SU-DHL-6 (cell line): ENCODE results near the gene CYP39A1.

Source experiments
- EZH2phosphoT487 ChIP-seq: fragments of 200-600 bp; sonication (generic), shearing (Covaris generic); conservative IDR thresholded peaks from 2 replicates; pipeline ENCODE4 v1.6.1; 2018; ENCODE audit warnings: mild to moderate bottlenecking, antibody characterized with exemption, low read length, moderate library complexity, mixed read lengths
- TF ChIP-seq, protein P1 (sequence below): fragments of 200-600 bp; sonication (generic); IDR thresholded peaks from one replicate; pipeline ENCODE4 v1.5.1; 2017; ENCODE audit warnings: antibody characterized with exemption, mild to moderate bottlenecking, low read length, moderate library complexity; ENCODE audit not compliant: insufficient read depth, poor library complexity, severe bottlenecking

DNA sequence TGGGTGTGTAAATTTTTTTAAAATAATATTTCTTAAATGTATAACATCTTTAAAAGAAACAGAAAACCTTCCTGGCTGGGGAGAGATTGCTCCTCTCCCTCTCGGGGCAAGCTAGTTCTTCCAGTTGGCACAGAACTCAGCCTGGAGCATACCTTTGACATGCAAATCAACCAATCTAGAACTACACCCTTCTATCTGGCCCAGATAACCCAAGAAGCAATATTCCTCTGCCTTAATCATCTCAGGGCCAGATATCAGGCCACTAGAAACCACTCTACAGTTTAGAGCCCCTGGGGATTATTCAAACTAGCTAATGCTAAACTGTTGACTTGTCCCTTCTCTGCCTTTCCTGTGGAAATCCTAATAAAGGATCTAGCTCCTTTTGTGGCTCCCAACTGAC, 33.9 kb downstream of the CYP39A1 start:
- TF ChIP-seq, protein P1, sequence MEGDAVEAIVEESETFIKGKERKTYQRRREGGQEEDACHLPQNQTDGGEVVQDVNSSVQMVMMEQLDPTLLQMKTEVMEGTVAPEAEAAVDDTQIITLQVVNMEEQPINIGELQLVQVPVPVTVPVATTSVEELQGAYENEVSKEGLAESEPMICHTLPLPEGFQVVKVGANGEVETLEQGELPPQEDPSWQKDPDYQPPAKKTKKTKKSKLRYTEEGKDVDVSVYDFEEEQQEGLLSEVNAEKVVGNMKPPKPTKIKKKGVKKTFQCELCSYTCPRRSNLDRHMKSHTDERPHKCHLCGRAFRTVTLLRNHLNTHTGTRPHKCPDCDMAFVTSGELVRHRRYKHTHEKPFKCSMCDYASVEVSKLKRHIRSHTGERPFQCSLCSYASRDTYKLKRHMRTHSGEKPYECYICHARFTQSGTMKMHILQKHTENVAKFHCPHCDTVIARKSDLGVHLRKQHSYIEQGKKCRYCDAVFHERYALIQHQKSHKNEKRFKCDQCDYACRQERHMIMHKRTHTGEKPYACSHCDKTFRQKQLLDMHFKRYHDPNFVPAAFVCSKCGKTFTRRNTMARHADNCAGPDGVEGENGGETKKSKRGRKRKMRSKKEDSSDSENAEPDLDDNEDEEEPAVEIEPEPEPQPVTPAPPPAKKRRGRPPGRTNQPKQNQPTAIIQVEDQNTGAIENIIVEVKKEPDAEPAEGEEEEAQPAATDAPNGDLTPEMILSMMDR: no peak
- TF ChIP-seq EZH2phosphoT487: no peak
